K562 (cell line): ENCODE data around the gene STK32C.

Source experiments
- NFIC ChIP-seq: fragments of 450-650 bp; IDR thresholded peaks from 2 replicates; pipeline ENCODE4 v1.6.1; 2017; ENCODE audit warnings: mild to moderate bottlenecking, inconsistent platforms
- POLR2A ChIP-seq: fragments of 450-650 bp; conservative IDR thresholded peaks from 2 replicates; pipeline ENCODE4 v1.6.1; 2016
- TAF1 ChIP-seq: IDR thresholded peaks from 2 replicates; pipeline ENCODE4 v1.6.1; 2011; ENCODE audit warnings: mild to moderate bottlenecking, low read length, moderate library complexity; ENCODE audit not compliant: insufficient read depth, control insufficient read depth, severe bottlenecking; ENCODE audit errors: extremely low read depth
- U2AF1 ChIP-seq: fragments of 200-400 bp; formaldehyde crosslinking; optimal IDR thresholded peaks from 2 replicates; pipeline ENCODE3; 2017; ENCODE audit warnings: mild to moderate bottlenecking, low read depth, low read length, moderate library complexity
- ZBTB8A ChIP-seq: fragments of 450-650 bp; IDR thresholded peaks from 2 replicates; pipeline ENCODE4 v1.6.1; 2018; ENCODE audit warnings: mild to moderate bottlenecking, moderate library complexity; ENCODE audit not compliant: partially characterized antibody
- ZFP36 ChIP-seq: fragments of 150-350 bp; IDR thresholded peaks from 2 replicates; pipeline ENCODE4 v1.6.1; 2018; ENCODE audit warnings: low read length, low read depth; ENCODE audit not compliant: partially characterized antibody
- TF ChIP-seq, protein P1 (sequence below): sonication (generic); formaldehyde crosslinking; IDR thresholded peaks from 2 replicates; pipeline ENCODE4 v1.5.0; 2020; ENCODE audit warnings: missing genetic modification reagents
- TF ChIP-seq, protein P2 (sequence below): fragments of 450-650 bp; IDR thresholded peaks from 2 replicates; pipeline ENCODE4 v1.6.1; 2016; ENCODE audit warnings: mild to moderate bottlenecking

DNA sequence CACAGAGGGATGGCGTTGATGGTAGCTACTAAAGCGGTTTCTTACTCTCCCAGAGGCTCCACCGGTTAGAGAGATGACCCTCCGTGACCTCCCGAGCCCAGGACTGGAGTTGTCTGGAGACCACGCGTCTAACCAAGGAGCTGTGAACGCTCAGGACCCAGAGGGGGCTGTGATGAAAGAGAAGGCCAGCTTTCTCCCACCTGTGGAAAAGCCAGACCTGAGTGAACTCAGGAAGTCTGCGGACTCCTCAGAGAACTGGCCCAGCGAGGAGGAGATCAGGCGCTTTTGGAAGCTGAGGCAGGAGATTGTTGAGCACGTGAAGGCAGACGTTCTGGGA lies 40.1 kb upstream of the STK32C start:
- TF ChIP-seq POLR2A (no peak), ZBTB8A (no peak), U2AF1 (no peak), TAF1 (no peak), NFIC (no peak), ZFP36 (no peak)
- TF ChIP-seq, protein P1, sequence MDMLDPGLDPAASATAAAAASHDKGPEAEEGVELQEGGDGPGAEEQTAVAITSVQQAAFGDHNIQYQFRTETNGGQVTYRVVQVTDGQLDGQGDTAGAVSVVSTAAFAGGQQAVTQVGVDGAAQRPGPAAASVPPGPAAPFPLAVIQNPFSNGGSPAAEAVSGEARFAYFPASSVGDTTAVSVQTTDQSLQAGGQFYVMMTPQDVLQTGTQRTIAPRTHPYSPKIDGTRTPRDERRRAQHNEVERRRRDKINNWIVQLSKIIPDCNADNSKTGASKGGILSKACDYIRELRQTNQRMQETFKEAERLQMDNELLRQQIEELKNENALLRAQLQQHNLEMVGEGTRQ (CRISPR knock-in tag): no peak
- TF ChIP-seq, protein P2, sequence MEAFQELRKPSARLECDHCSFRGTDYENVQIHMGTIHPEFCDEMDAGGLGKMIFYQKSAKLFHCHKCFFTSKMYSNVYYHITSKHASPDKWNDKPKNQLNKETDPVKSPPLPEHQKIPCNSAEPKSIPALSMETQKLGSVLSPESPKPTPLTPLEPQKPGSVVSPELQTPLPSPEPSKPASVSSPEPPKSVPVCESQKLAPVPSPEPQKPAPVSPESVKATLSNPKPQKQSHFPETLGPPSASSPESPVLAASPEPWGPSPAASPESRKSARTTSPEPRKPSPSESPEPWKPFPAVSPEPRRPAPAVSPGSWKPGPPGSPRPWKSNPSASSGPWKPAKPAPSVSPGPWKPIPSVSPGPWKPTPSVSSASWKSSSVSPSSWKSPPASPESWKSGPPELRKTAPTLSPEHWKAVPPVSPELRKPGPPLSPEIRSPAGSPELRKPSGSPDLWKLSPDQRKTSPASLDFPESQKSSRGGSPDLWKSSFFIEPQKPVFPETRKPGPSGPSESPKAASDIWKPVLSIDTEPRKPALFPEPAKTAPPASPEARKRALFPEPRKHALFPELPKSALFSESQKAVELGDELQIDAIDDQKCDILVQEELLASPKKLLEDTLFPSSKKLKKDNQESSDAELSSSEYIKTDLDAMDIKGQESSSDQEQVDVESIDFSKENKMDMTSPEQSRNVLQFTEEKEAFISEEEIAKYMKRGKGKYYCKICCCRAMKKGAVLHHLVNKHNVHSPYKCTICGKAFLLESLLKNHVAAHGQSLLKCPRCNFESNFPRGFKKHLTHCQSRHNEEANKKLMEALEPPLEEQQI: no peak
